WTC11 (cell line): ENCODE results near the gene KIAA1755. TPM values are rescaled to one million over a fixed set of nuclear protein-coding genes. Genes with fewer than 3 reads are reported as not detected.

Source experiments
- ATAC-seq: fragments of 200-7000 bp; cut with Tn5 transposase; 2 replicates; pipeline ENCODE4 v1.10.0; 2021; ENCODE audit warnings: mild to moderate bottlenecking, moderate library complexity
- CTCF ChIA-PET: fragments of 300-600 bp; sonication (Branson Sonifier 250); formaldehyde crosslinking; loops from one replicate; lab custom pipeline; 2021; ENCODE audit warnings: antibody characterized with exemption; lab: Charles Lee
- POLR2A ChIA-PET: fragments of 350-600 bp; sonication (Branson Sonifier 250); formaldehyde crosslinking; loops from one replicate; lab custom pipeline; 2021; ENCODE audit warnings: antibody characterized with exemption; lab: Charles Lee
- DNase-seq: peaks from one replicate; pipeline ENCODE4 v3.0.0; 2021; ENCODE audit warnings: low spot score
- H3K27ac Mint-ChIP-seq: 2 replicates; pipeline ENCODE4 v1.8.0; 2021; ENCODE audit warnings: mixed read lengths
- H3K27me3 Mint-ChIP-seq: 2 replicates; pipeline ENCODE4 v1.8.0; 2021; ENCODE audit warnings: low read depth, mild to moderate bottlenecking, moderate library complexity, mixed read lengths
- H3K36me3 Mint-ChIP-seq: 2 replicates; pipeline ENCODE4 v1.8.0; 2021; ENCODE audit warnings: mixed read lengths
- H3K4me1 Mint-ChIP-seq: 2 replicates; pipeline ENCODE4 v1.8.0; 2022; ENCODE audit warnings: mixed read lengths
- H3K4me3 Mint-ChIP-seq: 2 replicates; pipeline ENCODE4 v1.8.0; 2021; ENCODE audit warnings: mild to moderate bottlenecking, moderate library complexity, mixed read lengths
- H3K9me3 Mint-ChIP-seq: 2 replicates; pipeline ENCODE4 v1.8.0; 2021; ENCODE audit warnings: mixed read lengths
- ELF4 ChIP-seq: sonication (generic); formaldehyde crosslinking; IDR thresholded peaks from 2 replicates; pipeline ENCODE4 v1.8.1; 2022; ENCODE audit warnings: low read depth, mild to moderate bottlenecking, moderate library complexity, missing genetic modification reagents
- EMX1 ChIP-seq: fragments of 250-450 bp; sonication (Bioruptor Pico); IDR thresholded peaks from 2 replicates; pipeline ENCODE4 v1.8.0; 2021; ENCODE audit warnings: mild to moderate bottlenecking
- ESRRA ChIP-seq: sonication (generic); formaldehyde crosslinking; IDR thresholded peaks from 2 replicates; pipeline ENCODE4 v1.8.1; 2022; ENCODE audit warnings: mild to moderate bottlenecking, missing genetic modification reagents, borderline replicate concordance
- HMGA2 ChIP-seq: fragments of 250-450 bp; sonication (Bioruptor Pico); IDR thresholded peaks from 2 replicates; pipeline ENCODE4 v1.4.0; 2021; ENCODE audit warnings: mild to moderate bottlenecking, moderate library complexity
- JUN ChIP-seq: sonication (generic); formaldehyde crosslinking; IDR thresholded peaks from 2 replicates; pipeline ENCODE4 v1.8.0; 2023; ENCODE audit warnings: mild to moderate bottlenecking, missing genetic modification reagents
- NFE2L1 ChIP-seq: sonication (generic); formaldehyde crosslinking; IDR thresholded peaks from 2 replicates; pipeline ENCODE4 v1.8.1; 2023; ENCODE audit warnings: missing genetic modification reagents
- SOX15 ChIP-seq: fragments of 250-450 bp; sonication (Bioruptor Pico); IDR thresholded peaks from 2 replicates; pipeline ENCODE4 v1.9.0; 2021; ENCODE audit warnings: mild to moderate bottlenecking
- TEAD1 ChIP-seq: sonication (generic); formaldehyde crosslinking; IDR thresholded peaks from 2 replicates; pipeline ENCODE4 v1.8.0; 2022; ENCODE audit warnings: mild to moderate bottlenecking, missing genetic modification reagents
- ZNF232 ChIP-seq: sonication (generic); formaldehyde crosslinking; IDR thresholded peaks from 2 replicates; pipeline ENCODE4 v1.8.0; 2022; ENCODE audit warnings: mild to moderate bottlenecking, missing genetic modification reagents
- ZNF423 ChIP-seq: fragments of 250-450 bp; sonication (Bioruptor Pico); IDR thresholded peaks from 2 replicates; pipeline ENCODE4 v2.1.2; 2022; ENCODE audit warnings: mild to moderate bottlenecking, moderate library complexity
- total RNA-seq: library from RNA; stranded (reverse); gene quantifications from 3 replicates; pipeline ENCODE4 v1.2.3, GENCODE V29; 2021
- TF ChIP-seq, protein P1 (sequence below): sonication (generic); formaldehyde crosslinking; IDR thresholded peaks from 2 replicates; pipeline ENCODE4 v1.8.0; 2023; ENCODE audit warnings: missing genetic modification reagents, mild to moderate bottlenecking, borderline replicate concordance
- TF ChIP-seq, protein P2 (sequence below): fragments of 200-600 bp; IDR thresholded peaks from 2 replicates; pipeline ENCODE4 v1.8.0; 2022; ENCODE audit warnings: antibody characterized with exemption
- TF ChIP-seq, protein P3 (sequence below): sonication (generic); formaldehyde crosslinking; IDR thresholded peaks from 2 replicates; pipeline ENCODE4 v1.8.0; 2022; ENCODE audit warnings: mild to moderate bottlenecking, missing genetic modification reagents
- TF ChIP-seq, protein P4 (sequence below): sonication (generic); formaldehyde crosslinking; IDR thresholded peaks from 2 replicates; pipeline ENCODE4 v1.8.0; 2022; ENCODE audit warnings: mild to moderate bottlenecking, missing genetic modification reagents
- TF ChIP-seq, protein P5 (sequence below): sonication (generic); formaldehyde crosslinking; IDR thresholded peaks from 2 replicates; pipeline ENCODE4 v1.8.1; 2023; ENCODE audit warnings: mild to moderate bottlenecking, missing genetic modification reagents, moderate library complexity
- TF ChIP-seq, protein P6 (sequence below): fragments of 250-450 bp; sonication (Bioruptor Pico); IDR thresholded peaks from 2 replicates; pipeline ENCODE4 v1.8.0; 2021; ENCODE audit warnings: mild to moderate bottlenecking

Gene KIAA1755
- total RNA-seq, 1 experiment from 2014 or later = 0.50 TPM

DNA sequence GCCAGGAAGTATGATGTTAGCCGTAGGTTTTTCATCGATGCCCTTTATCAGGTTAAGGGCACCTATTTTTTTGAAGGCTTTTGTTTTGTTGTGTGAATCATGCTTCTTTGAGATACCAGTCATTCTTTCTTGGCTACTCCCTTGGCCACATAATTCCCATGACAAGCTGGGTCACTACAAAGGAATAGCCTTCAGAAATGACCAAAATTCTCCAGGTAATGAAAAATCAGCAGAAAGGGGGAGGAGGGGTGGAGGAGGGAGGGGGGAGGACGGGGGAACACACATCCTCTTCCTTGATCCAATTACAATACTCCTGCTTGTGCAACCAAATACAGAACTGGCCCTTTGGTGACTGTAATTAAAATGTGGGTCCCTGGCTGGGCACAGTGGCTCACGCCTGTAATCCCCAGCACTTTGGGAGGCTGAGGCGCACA is 73.7 kb downstream of the KIAA1755 start:
- CTCF ChIA-PET = interaction anchor here (1.1 to 2.2 kb wide), 9 partner anchors 9 to 118 kb away, joined by 3 to 14 read pairs (median 5); no protein-coding TSS in a partner anchor
- no peak for ATAC-seq
- H3K27ac Mint-ChIP-seq = no peak overlapping the region
- H3K9me3 Mint-ChIP-seq = peaks cover 11% of the 10 kb centered on the region
- TF ChIP-seq NFE2L1 (CRISPR knock-in tag) = no peak
- TF ChIP-seq, protein P1, sequence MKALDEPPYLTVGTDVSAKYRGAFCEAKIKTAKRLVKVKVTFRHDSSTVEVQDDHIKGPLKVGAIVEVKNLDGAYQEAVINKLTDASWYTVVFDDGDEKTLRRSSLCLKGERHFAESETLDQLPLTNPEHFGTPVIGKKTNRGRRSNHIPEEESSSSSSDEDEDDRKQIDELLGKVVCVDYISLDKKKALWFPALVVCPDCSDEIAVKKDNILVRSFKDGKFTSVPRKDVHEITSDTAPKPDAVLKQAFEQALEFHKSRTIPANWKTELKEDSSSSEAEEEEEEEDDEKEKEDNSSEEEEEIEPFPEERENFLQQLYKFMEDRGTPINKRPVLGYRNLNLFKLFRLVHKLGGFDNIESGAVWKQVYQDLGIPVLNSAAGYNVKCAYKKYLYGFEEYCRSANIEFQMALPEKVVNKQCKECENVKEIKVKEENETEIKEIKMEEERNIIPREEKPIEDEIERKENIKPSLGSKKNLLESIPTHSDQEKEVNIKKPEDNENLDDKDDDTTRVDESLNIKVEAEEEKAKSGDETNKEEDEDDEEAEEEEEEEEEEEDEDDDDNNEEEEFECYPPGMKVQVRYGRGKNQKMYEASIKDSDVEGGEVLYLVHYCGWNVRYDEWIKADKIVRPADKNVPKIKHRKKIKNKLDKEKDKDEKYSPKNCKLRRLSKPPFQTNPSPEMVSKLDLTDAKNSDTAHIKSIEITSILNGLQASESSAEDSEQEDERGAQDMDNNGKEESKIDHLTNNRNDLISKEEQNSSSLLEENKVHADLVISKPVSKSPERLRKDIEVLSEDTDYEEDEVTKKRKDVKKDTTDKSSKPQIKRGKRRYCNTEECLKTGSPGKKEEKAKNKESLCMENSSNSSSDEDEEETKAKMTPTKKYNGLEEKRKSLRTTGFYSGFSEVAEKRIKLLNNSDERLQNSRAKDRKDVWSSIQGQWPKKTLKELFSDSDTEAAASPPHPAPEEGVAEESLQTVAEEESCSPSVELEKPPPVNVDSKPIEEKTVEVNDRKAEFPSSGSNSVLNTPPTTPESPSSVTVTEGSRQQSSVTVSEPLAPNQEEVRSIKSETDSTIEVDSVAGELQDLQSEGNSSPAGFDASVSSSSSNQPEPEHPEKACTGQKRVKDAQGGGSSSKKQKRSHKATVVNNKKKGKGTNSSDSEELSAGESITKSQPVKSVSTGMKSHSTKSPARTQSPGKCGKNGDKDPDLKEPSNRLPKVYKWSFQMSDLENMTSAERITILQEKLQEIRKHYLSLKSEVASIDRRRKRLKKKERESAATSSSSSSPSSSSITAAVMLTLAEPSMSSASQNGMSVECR (CRISPR knock-in tag) = no peak
- no peak for TF ChIP-seq EMX1 (CRISPR knock-in tag)
- no peak for TF ChIP-seq ESRRA (CRISPR knock-in tag)
- TF ChIP-seq, all 79 proteins: peak for 0
- no peaks in the 10 kb centered on the region; the same call in 1 of the 2 replicates for H3K27me3 Mint-ChIP-seq
- 0 out of 2 replicates have a peak, but pooled peaks cover 3% of the 10 kb centered on the region for H3K4me1 Mint-ChIP-seq
- DNase-seq = no peak
- H3K36me3 Mint-ChIP-seq = no peaks in the 10 kb centered on the region
- POLR2A ChIA-PET = no interaction called here
- H3K4me3 Mint-ChIP-seq = no peak overlapping the region

DNA sequence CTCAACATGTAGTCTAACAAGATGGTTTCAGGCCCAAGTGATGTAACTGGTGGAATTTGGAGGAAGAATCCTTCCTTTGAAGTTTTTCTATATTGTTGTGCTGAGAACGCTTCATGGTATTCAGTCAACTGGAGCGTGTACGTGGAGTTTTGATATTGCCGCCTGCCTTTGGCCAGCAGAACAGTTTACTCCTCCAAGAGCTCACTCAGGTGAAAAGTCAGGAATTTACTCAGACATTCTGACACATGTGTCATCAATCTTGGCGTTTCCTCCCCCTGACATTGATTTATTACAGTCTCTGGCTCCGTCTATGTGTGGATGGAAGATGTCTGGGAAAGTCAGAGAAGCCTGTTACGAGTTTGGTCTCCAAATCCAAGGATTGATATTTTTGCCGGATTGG is 76.4 kb downstream of the KIAA1755 start:
- Mint-ChIP-seq H3K4me1 (no peaks in the 10 kb centered on the region), H3K36me3 (no peaks in the 10 kb centered on the region), H3K9me3 (peaks cover 21% of the 10 kb centered on the region), H3K27me3 (no peaks in the 10 kb centered on the region; the same call in 1 of the 2 replicates), H3K4me3 (no peak overlapping the region), H3K27ac (no peak overlapping the region)
- ChIA-PET POLR2A (no interaction called here), CTCF (no interaction called here)
- no peak for TF ChIP-seq SOX15 (CRISPR knock-in tag)
- TF ChIP-seq, protein P2, sequence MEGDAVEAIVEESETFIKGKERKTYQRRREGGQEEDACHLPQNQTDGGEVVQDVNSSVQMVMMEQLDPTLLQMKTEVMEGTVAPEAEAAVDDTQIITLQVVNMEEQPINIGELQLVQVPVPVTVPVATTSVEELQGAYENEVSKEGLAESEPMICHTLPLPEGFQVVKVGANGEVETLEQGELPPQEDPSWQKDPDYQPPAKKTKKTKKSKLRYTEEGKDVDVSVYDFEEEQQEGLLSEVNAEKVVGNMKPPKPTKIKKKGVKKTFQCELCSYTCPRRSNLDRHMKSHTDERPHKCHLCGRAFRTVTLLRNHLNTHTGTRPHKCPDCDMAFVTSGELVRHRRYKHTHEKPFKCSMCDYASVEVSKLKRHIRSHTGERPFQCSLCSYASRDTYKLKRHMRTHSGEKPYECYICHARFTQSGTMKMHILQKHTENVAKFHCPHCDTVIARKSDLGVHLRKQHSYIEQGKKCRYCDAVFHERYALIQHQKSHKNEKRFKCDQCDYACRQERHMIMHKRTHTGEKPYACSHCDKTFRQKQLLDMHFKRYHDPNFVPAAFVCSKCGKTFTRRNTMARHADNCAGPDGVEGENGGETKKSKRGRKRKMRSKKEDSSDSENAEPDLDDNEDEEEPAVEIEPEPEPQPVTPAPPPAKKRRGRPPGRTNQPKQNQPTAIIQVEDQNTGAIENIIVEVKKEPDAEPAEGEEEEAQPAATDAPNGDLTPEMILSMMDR = no peak
- TF ChIP-seq ZNF232 = no peak
- TF ChIP-seq, protein P3, sequence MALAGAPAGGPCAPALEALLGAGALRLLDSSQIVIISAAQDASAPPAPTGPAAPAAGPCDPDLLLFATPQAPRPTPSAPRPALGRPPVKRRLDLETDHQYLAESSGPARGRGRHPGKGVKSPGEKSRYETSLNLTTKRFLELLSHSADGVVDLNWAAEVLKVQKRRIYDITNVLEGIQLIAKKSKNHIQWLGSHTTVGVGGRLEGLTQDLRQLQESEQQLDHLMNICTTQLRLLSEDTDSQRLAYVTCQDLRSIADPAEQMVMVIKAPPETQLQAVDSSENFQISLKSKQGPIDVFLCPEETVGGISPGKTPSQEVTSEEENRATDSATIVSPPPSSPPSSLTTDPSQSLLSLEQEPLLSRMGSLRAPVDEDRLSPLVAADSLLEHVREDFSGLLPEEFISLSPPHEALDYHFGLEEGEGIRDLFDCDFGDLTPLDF (CRISPR knock-in tag) = no peak
- TF ChIP-seq, protein P4, sequence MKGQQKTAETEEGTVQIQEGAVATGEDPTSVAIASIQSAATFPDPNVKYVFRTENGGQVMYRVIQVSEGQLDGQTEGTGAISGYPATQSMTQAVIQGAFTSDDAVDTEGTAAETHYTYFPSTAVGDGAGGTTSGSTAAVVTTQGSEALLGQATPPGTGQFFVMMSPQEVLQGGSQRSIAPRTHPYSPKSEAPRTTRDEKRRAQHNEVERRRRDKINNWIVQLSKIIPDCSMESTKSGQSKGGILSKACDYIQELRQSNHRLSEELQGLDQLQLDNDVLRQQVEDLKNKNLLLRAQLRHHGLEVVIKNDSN (CRISPR knock-in tag) = no peak
- TF ChIP-seq, protein P5, sequence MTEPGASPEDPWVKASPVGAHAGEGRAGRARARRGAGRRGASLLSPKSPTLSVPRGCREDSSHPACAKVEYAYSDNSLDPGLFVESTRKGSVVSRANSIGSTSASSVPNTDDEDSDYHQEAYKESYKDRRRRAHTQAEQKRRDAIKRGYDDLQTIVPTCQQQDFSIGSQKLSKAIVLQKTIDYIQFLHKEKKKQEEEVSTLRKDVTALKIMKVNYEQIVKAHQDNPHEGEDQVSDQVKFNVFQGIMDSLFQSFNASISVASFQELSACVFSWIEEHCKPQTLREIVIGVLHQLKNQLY (CRISPR knock-in tag) = no peak
- TF ChIP-seq HMGA2 (CRISPR knock-in tag) = no peak
- DNase-seq = no peak
- no peak for ATAC-seq

DNA sequence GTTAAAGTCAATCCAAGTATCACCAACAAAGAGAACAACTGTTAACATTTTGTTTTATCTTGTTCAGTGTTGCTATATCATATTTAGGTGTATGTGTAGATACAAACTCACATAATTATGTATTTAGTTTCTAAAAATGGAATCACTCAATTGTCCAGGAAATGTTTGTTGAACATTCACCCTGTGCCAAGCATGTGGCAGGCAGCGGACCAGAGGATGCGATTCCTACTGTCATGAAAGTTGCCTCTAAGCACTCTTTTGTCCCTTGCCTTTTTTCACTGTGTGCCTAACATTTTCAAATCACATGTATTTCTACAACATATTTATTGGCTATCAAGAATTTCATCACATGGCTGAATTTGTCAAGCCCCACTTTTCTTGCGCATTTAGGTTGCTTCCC is 78.6 kb downstream of the KIAA1755 start:
- Mint-ChIP-seq H3K27me3 (no peaks in the 10 kb centered on the region; the same call in 1 of the 2 replicates), H3K27ac (no peak overlapping the region)
- TF ChIP-seq ZNF423 (no peak), ELF4 (CRISPR knock-in tag) (no peak), TEAD1 (no peak), JUN (no peak)
- TF ChIP-seq, protein P3 (CRISPR knock-in tag) = no peak
- TF ChIP-seq, protein P6, sequence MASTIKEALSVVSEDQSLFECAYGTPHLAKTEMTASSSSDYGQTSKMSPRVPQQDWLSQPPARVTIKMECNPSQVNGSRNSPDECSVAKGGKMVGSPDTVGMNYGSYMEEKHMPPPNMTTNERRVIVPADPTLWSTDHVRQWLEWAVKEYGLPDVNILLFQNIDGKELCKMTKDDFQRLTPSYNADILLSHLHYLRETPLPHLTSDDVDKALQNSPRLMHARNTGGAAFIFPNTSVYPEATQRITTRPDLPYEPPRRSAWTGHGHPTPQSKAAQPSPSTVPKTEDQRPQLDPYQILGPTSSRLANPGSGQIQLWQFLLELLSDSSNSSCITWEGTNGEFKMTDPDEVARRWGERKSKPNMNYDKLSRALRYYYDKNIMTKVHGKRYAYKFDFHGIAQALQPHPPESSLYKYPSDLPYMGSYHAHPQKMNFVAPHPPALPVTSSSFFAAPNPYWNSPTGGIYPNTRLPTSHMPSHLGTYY (CRISPR knock-in tag) = no peak
- TF ChIP-seq, protein P5 (CRISPR knock-in tag) = no peak
- TF ChIP-seq, all 79 proteins: peak for 0
- Mint-ChIP-seq H3K9me3 (peaks cover 21% of the 10 kb centered on the region), H3K36me3 (no peaks in the 10 kb centered on the region), H3K4me1 (no peaks in the 10 kb centered on the region), H3K4me3 (no peak overlapping the region)
- ChIA-PET CTCF (interaction anchor here (1.7 kb wide), 1 partner anchor 39 kb away, joined by 4 read pairs; no protein-coding TSS in a partner anchor), POLR2A (no interaction called here)
- no peak for ATAC-seq
- no peak for DNase-seq
